Astrocyte (in vitro differentiated cells and primary cell): ENCODE results near the gene YKT6.

Experiments
- EZH2 ChIP-seq: IDR thresholded peaks from 2 replicates; pipeline ENCODE4 v1.6.1; 2012; ENCODE audit warnings: mild to moderate bottlenecking, low read length, inconsistent platforms; ENCODE audit not compliant: insufficient read depth
- TF ChIP-seq, protein P1 (sequence below): IDR thresholded peaks from 2 replicates; pipeline ENCODE4 v1.5.1; 2011; ENCODE audit warnings: low read depth, mild to moderate bottlenecking, inconsistent platforms, low read length, moderate library complexity; ENCODE audit not compliant: insufficient read depth

GRCh38 chr7:44167920-44168319, 32.9 kb upstream of the YKT6 start:
- TF ChIP-seq EZH2, result no peak
- TF ChIP-seq, protein P1, sequence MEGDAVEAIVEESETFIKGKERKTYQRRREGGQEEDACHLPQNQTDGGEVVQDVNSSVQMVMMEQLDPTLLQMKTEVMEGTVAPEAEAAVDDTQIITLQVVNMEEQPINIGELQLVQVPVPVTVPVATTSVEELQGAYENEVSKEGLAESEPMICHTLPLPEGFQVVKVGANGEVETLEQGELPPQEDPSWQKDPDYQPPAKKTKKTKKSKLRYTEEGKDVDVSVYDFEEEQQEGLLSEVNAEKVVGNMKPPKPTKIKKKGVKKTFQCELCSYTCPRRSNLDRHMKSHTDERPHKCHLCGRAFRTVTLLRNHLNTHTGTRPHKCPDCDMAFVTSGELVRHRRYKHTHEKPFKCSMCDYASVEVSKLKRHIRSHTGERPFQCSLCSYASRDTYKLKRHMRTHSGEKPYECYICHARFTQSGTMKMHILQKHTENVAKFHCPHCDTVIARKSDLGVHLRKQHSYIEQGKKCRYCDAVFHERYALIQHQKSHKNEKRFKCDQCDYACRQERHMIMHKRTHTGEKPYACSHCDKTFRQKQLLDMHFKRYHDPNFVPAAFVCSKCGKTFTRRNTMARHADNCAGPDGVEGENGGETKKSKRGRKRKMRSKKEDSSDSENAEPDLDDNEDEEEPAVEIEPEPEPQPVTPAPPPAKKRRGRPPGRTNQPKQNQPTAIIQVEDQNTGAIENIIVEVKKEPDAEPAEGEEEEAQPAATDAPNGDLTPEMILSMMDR, result no peak
